Activated CD8-positive, alpha-beta memory T cell treated with anti-CD3 and anti-CD28 coated beads for 48 hours (primary cell): ENCODE data around the gene RHOD.

Experiments
- DNase-seq, 3 experiments: peaks; one replicate each; pipeline ENCODE4 v3.0.0-alpha.2; 2020; ENCODE audit warnings: low read depth in 2 of 3, low spot score in 2 of 3

The RHOD gene

DNA sequence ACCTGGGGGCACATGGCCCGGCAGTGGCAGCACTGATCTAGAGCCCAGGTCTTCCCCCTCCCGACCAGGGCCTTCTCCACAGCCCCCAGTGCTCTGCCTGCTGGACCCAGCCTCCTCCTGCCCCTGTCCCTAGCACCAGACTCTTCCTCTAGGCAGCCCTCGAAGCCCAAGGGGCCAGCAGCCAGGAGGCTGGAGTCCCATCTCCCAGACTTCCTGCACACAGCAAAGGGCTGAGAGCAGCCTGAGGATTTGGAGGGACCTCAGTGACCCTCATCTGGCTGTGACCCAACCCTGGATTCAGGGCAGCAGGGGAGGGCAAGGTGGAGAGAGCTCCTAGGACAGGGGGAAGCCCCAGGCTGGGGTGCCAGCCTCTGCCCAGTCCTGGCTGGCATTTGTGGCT is 3.0 kb downstream of the RHOD start:
- DNase-seq: no peak

DNA sequence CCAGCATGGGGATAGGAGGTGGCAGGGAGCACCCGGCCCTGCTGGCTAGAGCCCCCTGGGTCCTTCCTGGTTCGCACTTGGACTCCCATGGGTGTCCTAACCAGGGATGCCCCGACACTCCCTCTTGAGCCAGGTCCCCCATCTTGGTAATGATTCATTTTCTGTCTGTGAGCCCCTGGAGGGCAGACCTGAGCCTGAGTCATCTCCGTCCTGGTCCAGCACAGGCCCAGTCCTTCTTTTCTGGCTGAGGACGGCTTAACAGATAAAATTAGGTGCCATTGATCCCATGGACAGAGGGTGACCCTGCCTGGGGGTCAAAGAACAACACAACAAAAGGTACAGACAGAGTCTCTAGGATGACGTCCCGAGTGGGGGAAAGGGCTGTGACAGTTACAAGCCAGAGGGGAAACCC is 3.5 kb downstream of the RHOD start:
- DNase-seq: no peak

DNA sequence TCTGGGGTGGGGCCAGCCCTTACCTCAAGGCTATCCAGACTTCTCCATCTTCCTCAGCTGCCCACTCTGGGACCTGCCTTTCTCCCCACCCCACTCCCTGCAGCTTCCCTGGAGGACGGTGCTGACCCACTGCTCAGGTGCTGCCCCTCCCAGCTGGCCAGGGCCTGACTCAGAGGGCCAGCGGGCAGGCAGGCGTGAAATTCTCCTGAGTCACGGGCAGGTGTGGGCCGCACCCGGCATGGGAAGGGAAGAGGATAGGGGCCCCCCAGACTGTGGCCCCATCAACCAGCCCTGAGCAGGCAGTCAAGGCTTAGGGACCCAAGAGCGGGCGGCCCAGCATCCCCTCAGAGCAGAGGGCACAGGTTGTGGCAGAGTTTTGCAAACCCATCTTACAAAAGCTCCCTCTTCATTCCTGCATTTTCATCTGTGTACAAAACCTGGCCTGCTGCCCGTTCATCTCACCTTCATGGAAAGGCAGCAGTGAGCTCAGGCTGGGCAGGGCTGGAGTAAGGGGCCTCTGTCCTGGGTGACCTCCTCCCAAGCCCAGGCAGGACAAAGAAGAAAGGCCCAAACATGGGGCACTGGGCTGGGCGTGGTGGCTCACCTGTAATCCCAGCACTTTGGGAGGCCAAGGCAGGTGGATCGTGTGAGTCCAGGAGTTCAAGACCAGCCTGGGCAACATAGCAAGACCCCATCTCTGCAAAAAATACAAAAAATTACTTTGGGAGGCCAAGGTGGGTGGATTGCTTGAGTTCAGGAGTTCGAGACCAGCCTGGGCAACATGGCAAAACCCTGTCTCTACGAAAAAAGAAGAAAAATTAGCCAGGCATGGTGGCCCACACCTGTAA is 6.1 kb downstream of the RHOD start:
- DNase-seq: no peak

DNA sequence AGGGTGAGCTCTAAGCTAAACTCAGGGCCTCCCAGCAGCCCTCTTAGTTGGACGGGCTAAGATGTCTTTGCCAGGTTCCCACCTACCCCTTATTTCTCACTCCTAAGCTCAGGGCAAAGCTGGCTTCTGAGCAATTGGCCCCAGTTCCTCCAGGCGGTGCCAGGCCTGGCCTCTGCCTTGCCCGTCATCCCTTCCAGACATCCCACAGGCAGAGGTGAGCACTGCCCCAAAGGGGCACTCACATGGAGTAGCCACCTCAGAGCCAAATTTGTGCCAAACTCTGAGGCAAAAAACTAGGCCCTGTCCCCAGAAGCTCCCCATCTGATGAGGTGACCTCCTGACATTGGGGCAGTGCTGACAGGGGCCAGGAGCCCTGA is 9.7 kb downstream of the RHOD start:
- DNase-seq: no peak

DNA sequence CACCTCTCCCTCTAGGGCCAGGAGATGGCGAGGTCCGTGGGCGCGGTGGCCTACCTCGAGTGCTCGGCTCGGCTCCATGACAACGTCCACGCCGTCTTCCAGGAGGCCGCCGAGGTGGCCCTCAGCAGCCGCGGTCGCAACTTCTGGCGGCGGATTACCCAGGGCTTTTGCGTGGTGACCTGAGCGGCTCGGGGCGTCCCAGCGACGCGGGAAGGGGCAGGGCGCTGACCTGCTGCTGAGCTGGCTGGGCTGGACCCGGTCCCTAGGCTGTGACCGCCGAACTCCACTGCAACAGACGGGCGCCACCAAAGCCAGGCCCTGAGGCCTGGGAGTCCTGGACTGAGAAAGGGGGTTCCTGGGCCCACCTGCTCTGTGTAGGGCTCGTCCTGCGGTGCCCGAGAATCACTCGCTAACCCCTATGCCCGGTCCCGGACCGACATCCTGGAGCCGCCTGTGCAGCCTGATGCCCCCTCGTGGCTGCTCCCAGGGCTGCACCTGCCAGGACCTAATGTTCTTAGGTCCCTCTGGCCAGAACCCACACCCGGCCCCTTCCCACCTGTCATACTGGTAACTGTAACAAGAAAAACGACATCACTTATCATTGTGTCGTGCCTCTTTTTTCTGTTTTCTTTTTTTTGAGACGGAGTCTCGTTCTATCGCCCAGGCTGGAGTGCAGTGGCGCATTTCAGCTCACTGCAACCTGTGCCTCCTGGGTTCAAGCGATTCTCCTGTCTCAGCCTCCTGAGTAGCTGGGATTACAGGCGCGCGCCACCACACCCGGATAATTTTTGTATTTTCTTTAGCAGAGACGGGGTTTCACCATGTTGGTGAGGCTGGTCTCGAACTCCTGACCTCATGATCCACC is 15.0 kb downstream of the RHOD start:
- peak; percentile 55 to 64 (median 55) for DNase-seq

DNA sequence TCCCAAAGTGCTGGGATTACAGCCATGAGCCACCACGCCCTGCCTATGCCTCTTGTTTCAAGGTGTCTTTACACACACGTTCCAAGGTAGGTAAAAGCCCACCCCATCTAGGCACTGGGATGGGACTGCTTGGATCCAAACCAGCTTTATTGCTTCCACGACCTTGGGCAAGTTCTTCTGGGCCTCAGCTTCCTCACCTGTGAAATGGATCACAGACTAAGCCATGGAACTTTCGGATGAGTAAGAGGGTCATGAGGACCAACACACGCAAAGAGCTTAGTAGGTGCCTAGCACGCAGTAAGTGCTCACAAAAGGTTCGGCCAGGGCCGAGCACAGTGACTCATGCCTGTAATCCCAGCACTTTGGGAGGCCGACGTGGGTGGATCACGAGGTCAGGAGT is 15.6 kb downstream of the RHOD start:
- DNase-seq: no peak

DNA sequence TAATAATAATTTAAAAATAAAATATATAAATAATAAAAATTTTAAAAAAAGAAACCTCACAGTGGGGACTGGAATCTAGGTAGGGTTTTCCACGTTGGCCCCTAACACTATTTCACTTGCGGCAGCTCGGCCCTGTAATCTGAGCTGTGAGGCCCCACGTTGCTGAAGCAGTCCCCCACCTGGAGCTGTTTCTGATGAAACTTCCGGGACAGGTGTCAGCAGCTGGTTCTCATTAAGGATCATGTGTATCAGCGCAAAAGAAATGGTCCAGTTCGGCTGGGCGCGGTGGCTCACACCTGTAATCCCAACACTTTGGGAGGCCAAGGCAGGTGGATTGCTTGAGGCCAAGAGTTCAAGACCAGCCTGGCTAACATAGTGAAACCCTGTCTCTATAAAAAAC is 17.3 kb downstream of the RHOD start:
- no peak for DNase-seq

DNA sequence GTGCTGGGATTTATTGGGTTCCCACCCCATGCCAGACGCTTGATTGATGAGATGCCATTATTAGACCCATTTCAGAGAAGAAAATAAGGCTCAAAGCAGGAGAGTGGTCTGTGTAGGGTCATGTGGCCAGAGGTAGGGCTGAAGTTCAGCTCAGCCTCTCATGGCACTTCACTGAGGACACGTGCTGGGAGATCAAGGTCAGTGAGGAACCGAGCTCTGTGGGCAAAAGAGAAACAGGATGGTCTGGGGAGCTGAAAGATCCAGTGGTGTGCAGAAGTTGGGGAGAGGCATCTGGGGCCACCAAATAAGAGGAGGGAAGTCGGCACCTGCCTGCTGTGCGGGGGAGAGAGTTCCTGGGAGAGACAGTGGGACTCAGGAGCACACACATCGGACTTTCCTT is 19.6 kb downstream of the RHOD start:
- no peak for DNase-seq

DNA sequence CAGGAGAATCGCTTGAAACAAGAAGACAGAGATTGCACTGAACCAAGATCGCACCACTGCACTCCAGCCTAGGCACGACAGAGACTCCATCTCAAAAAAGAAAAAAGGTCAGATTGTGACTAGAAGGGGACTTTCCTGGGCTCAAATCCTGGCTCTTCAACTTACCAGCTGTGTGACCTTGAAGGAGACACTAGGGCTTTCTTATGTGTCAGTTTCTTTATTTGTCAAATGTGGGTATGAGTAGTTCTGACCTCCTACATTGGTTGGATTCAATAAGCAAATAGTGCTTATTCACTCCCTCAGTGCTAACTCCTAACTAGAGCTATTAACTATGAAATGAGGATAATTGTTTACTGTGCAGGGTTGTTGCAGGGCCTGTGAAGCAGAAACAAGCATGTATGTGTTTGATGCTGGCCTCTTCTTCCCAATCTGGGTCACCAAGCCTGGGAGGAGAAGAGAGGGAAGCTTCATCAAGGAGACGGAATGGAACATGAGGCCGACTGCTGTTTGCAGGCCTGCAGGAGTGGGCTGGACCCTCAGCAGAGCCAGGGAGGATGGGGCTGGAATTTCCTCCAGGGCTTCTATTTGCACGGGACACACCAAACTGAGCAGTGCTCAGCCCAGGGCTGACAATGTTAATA is 22.5 kb downstream of the RHOD start:
- DNase-seq: no peak

DNA sequence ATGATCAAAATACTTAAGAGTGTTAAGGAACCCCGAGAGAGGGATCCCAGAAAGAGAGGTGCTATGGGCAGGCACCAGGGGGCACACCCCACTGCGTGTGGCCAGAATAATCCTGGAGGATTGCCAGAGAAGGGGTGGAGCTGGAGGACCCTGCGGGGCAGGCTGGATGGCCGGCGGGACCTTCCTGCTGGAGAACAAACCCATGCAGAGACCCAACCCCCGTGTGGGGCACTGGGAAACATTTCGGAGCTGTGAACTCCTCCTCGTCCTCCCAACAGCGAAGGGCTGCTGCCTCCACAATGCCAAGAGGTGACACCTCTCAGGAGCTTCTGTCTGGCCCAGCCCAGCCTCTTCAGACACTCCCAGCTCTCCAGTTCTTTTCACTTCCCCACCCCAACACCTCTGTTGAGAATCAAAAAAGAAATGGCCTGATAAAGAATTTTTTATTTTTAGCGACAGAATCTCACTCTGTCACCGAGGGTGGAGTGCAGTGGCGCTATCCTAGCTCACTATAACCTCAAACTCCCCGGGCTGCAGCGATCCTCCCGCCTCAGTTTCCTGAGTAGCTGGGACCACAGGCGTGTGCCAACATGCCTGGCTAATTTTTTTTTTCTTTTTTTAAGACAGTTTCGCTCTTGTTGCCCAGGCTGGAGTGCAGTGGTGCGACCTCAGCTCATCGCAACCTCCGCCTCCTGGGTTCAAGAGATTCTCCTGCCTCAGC is 25.6 kb downstream of the RHOD start:
- no peak for DNase-seq

DNA sequence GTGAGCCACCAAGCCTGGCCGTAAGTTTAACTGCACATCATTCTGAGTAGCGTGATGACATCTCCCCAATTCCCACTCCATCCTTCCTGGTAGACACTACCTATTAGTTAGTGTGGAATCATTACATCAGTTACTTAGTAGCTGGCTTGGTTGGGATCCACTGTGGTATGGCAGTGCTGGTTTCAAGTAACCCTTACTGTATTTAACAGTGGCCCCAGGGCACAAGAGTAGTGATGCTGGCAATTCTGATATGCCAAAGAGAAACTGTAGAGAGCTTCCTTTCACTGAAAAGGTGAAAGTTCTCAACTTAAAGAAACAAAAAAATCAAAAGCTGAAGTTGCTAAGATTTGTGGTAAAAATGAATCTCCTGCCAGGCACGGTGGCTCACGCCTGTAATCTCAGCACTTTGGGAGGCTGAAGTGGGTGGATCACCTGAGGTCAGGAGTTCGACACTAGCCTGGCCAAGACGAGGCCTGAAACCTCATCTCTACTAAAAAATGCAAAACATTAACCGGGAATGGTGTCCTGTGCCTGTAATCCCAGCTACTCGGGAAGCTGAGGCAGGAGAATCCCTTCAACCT is 27.2 kb downstream of the RHOD start:
- no peak for DNase-seq

DNA sequence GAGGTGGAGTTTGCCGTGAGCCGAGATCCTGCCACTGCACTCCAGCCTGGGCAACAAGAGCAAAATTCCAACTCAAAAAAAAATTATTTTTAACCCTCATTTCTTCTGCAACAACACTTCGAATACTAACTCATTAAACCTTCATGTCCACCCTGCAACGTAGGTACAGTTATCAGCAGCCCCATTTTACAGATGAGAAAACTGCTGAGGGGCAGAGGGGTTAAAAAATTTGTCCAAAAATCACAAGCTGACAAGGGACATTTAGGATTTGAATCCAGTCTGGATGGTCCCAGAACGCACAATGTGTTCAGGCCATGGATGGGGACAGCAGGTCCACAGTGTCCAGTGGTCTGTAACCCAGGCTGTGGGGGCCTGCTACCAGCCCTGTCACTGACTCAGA is 29.0 kb downstream of the RHOD start:
- DNase-seq: no peak

DNA sequence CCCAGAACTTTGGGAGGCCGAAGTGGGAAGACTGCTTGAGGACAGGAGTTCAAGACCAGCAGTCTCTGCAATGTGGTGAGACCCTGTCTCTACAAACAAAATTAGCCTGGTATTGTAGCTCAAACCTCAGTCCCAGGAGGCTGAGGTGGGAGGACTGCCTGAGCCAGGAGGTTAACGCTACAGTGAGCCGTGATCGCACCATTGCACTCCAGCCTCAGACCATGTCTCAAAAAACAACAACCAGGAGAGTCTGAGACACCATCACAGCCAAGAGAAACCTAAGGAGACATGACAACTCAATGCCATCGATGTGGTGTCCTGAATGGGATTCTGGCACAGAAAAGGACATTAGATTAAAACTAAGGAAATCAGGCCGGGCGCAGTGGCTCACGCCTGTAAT is 34.1 kb downstream of the RHOD start:
- no peak for DNase-seq

DNA sequence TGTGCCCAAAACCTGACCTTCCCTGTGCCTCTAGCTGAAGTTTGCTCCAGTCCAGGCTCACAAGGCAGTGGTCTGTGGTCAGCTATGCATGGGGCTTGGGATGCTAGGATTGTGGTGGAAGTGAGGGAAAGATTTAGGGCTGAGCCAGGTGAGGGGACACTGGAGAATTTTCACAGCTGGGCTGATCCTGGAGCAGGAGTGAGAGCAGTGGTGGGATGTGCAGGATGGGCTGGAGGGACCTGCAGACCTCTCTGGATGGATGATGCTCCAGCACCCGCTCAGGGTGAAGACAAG is 38.5 kb downstream of the RHOD start:
- no peak for DNase-seq

DNA sequence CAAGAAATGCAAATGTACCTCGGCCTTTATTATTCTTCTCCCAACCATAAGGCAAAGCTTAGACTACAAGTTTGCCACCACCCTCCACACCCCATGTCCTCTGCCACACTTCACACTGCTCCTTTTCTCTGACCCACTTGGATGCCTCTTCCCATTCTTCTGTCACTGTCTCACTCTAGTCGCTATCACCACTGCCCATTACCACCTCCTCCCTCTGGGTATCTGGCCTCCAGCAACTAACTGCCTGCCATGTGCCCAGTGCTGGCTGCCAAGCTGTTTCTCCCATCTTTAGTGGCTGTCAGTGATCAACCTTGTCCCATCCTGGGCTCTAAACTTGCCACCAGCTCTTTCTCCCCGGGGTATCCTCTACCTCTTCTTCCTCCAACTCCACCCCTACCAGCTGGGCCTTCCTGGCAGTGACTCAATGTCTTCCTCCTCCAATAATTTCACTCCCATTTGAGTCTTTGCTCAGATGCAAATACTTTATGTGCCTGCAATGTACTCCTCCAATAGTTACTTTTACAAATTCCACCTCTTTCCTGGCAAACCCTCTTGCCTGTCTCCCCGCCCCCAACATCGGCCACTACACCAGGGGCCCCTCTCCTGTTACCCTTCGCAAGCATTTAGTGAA is 42.3 kb downstream of the RHOD start:
- DNase-seq: no peak

DNA sequence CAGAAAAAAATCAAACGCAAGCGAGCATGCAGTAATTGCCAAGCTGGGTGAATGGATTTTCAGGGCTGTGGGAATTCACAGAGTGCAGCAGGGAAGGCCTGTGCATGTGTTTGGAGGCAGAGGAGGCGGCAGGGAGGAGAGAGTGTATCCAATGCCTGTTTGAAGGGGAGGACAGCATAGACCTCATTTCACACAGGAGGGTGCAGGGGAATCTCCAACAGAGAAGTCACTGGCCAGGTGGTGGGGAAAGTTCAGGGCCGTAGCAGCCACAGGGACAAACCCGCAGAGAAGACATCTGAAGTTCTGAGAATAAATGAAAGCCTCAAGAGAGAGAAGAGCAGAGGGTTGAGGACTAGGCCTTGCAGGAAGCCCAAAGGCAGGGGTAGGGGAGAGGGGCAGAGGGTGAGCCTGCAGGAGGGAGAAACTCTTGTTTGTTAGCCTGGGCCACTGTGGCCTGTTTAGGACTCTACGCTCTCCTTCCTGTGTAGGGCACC is 43.2 kb downstream of the RHOD start:
- DNase-seq: no peak

DNA sequence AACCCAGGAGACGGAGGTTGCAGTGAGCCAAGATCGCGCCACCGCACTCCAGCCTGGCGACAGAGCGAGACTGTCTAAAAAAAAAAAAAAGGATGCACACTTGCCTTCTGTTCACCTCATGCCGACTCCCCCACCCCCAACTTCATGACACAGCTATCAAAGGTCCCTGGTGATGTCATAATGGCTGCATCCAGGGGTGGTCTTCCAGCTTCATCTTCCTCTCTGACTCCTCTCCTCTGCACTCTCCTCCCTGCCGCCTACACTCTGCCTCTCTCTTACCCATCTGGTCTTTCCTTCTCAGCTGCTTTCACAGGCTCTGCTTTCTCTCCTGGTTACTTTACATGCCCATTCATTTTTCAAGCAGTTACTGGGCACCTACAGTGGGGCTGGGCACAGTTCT is 46.0 kb downstream of the RHOD start:
- no peak for DNase-seq

DNA sequence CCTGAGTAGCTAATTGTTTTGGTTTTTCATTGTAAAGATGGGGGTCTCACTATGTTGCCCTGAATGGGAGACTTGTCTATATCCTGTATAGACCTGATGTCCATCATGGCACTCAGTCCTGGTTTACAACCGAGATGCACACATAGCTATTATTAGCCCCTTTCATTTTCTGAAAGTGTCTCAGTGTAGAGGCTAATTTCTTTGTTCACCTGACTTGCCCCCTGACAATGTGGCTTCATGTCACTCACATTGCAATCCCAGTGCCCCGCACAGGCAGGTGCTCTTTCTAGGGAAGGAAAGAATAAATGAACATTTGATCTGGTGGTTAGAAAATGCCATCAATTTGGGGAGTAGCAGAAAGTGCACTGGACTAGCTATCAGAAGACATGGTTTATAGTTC is 49.3 kb downstream of the RHOD start:
- DNase-seq: no peak

DNA sequence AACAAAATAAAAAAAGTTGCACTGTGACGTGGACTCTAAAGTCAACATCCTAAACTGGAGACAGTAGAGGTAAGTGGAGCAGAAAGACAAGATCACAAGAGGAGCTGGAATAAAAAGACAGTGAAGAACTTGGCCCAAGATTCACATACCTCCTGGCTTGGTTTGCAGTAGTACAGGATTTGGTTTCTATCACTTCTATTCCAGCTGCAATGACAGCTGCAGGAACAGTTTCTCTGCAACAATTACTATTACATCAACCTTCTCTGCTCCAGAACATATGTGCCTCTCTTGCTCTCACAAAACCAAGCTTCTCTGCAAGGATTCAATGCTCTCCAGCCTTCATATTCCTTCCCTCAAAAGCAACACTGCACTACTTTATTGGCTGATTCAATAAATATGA is 54.6 kb downstream of the RHOD start:
- DNase-seq: no peak

DNA sequence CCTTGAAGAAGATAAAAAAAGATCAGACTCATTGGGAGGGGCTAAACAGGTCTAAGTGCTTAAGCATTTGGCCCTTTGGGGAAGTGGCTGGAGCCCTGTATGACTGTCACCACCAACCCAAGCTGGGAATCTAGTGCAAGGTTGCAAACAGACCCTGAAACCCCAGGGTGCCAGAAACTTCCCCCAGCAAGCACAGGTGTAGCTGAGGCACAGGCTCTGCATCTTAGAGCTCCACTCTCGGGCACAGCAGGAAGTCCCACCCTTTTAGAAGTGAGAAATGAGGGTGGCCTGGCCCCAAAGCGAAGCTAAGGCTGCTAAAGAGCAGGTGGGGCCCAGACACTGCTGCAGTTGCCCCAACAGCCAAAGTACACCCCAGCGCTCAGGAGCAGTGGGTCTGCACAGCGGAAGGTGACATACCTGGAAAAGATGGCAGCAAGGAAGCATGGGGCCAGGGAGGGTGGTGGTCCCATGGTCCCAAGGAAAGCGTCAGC is 56.6 kb downstream of the RHOD start:
- DNase-seq: no peak
